ENCODE results near the gene VPS13D.

The VPS13D gene

GRCh38 chr1:12555411-12556367, 325.9 kb downstream of the VPS13D start:
- DNase-seq (ENCODE audit: low spot score) = no peak

GRCh38 chr1:12556368-12556930, 326.6 kb downstream of the VPS13D start:
- peak; percentile 99 for DNase-seq (ENCODE audit: low spot score)

- no peak for DNase-seq (ENCODE audit: low spot score)
Measured at GRCh38 chr1:12556957-12557935, 327.4 kb downstream of the VPS13D start.

GRCh38 chr1:12561121-12561520, 331.3 kb downstream of the VPS13D start:
- no peak for DNase-seq (ENCODE audit: low spot score)

Measured in COLO829 (cell line).